Motor neuron (in vitro differentiated cells): ENCODE data around the gene TET2. TPM values are rescaled to one million over a fixed set of nuclear protein-coding genes. Genes with fewer than 3 reads are reported as not detected.
A peak's percentile ranks its signal among the peaks of the same experiment; 100 is the strongest.

Source experiments
- ATAC-seq, 8 experiments: fragments of 200-7000 bp; cut with Tn5 transposase; replicated peaks in 6 of 8; 2 replicates each; pipeline ENCODE4 v1.8.0; 2021; ENCODE audit warnings: mild to moderate bottlenecking in 8 of 8, moderate library complexity in 8 of 8
- H3K27ac ChIP-seq, 2 donors: fragments of 250-450 bp; sonication (Bioruptor Pico); 2 replicates each; pipeline ENCODE4 v1.9.0; 2021; ENCODE audit warnings: antibody characterized with exemption in 2 of 2, mild to moderate bottlenecking in 2 of 2, moderate library complexity in 1 of 2
- H3K4me1 ChIP-seq, 2 donors: fragments of 250-450 bp; sonication (Bioruptor Pico); replicated peaks in 1 of 2; 2 replicates each; pipeline ENCODE4 v1.6.1; 2021; ENCODE audit warnings: antibody characterized with exemption in 2 of 2, mild to moderate bottlenecking in 2 of 2, moderate library complexity in 1 of 2
- H3K4me3 ChIP-seq, 5 donors: fragments of 250-450 bp; sonication (Bioruptor Pico); 2 replicates each; pipeline ENCODE4 v1.9.0; 2021; ENCODE audit warnings: antibody characterized with exemption in 5 of 5, mild to moderate bottlenecking in 5 of 5, moderate library complexity in 4 of 5
- WGBS, 10 experiments: fragments of 450-650 bp; shearing (Covaris generic); methylation state at CpG; one replicate each; pipeline ENCODE4 v1.0.0; 2022; 5-methylcytosine and 5-hydroxymethylcytosine counted together
- in situ Hi-C, 9 experiments: fragments of 400-800 bp; cut with MboI; loops; one replicate each; pipeline ENCODE4 v1.15.0; 2021; ENCODE audit warnings: low sequenced_read_pairs in 9 of 9, low pct_unique_long_range_greater_than_20kb in 2 of 9; ENCODE audit not compliant: unreplicated experiment in 9 of 9
- total RNA-seq, 8 experiments: library from RNA; unstranded; fragments of 300-600 nt; gene quantifications; 2 replicates each; pipeline versions ENCODE4 v1.2.3 to v1.2.4, GENCODE V29; 2022

TET2 gene
- total RNA-seq, 8 experiments from 2014 or later, result 6.5 to 57.0 (median 35.6) TPM

- H3K27ac ChIP-seq, result no peak overlapping the region
- H3K4me1 ChIP-seq, result no peaks in the 10 kb centered on the region
- in situ Hi-C loops, result no loop called here
Measured at GRCh38 chr4:105194328-105195231, 47.9 kb downstream of the TET2 start.

GRCh38 chr4:105196523-105197145, 50.0 kb downstream of the TET2 start:
- no peak for ATAC-seq
- in situ Hi-C loops, result no loop called here
- Histone ChIP-seq H3K27ac (no peak overlapping the region), H3K4me3 (no peak overlapping the region), H3K4me1 (no peaks in the 10 kb centered on the region)
- 60 to 100% (median 93%) methylated on average over 1 to 5 of the region's 5 CpGs for WGBS, 10 experiments

More at GRCh38 chr4:105194328-105195231, 47.9 kb downstream of the TET2 start:
- ATAC-seq, result peak in 2 of 8 experiments; percentile 23 to 26
- H3K4me3 ChIP-seq, result no peak overlapping the region

GRCh38 chr4:105197777-105198176, 51.1 kb downstream of the TET2 start:
- H3K4me1 ChIP-seq, result no peaks in the 10 kb centered on the region
- H3K4me3 ChIP-seq, result no peak overlapping the region
- WGBS, 10 experiments, result 0 to 100% (median 86%) methylated on average over 1 to 3 of the region's 3 CpGs; no CpG with 5 or more reads in 3 of the 10 experiments
- ATAC-seq, result no peak
- in situ Hi-C loops, result no loop called here
- no peak overlapping the region for H3K27ac ChIP-seq

DNA sequence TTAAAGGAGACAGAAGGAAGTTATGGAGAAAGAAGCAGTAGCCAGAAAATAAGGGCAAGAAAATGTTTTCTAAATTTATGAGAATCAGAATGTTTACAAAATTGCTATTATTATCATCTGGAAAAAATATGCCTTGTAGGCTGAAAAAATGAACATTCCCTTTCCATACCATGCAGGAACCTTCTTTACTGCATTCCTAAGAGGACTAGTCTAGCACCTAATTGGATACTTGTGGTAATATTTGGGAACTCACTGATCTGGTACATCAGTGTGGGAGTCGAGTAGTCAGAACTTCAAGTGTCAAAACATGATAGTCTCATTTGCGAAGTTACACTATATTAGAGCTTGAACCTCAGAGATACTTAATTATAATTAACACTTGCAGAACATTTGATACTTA, 51.9 kb downstream of the TET2 start:
- ATAC-seq, result no peak
- H3K4me1 ChIP-seq, result no peaks in the 10 kb centered on the region

DNA sequence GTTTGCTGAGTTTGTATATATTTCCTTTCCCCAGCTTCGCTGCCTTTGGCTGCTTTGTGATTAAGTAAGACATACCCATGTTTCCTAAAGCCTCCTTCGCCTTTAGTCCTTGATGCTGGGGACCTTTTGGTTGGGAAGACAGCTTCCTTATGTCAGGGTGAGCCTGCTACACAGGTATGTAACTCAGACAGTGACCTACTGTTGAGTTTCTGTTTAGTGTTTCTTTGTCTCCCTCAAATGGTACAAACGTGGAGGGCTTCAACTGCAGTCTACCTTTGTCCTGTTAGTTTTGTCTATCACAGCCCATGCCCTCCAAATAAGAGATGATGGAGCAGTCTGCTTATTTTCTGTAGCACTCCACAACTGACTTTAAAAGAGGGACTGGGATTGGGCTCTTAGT, 59.5 kb downstream of the TET2 start:
- Histone ChIP-seq H3K4me3 (no peak overlapping the region), H3K4me1 (peaks cover 2 to 6% of the 10 kb centered on the region in 2 donors), H3K27ac (no peak overlapping the region)
- no peak for ATAC-seq
- in situ Hi-C loops, result no loop called here
- WGBS, 10 experiments, result 14 to 100% (median 67%) methylated on average over 1 to 3 of the region's 3 CpGs; no CpG with 5 or more reads in 1 of the 10 experiments

More for the DNA sequence above, 51.9 kb downstream of the TET2 start:
- in situ Hi-C loops, result no loop called here
- Histone ChIP-seq H3K4me3 (no peak overlapping the region), H3K27ac (no peak overlapping the region)
- 20 to 100% (median 85%) methylated on average over 1 to 2 of the region's 2 CpGs; no CpG with 5 or more reads in 2 of the 10 experiments for WGBS, 10 experiments

DNA sequence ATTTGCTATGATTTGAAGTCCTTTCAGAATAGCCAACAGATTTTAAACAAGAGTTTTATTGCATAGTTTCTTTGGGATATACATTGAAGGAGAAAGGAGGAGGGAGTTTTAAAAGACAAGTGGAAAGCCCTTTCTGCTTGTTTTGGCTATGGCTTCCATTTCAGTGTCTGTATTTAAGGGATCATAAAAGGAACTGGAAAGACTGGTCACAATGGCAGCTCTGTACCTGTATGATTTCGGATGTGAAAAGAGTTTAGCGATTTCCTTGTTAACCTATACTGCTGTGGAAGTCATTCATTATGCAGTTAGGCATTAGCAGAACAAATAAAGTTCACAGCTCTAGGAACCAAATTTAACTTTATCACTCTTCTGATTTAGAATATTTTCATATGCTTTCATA, 60.7 kb downstream of the TET2 start:
- in situ Hi-C loops, result no loop called here
- no peak overlapping the region for H3K4me3 ChIP-seq
- no peak overlapping the region for H3K27ac ChIP-seq
- no peak for ATAC-seq
- peaks cover 2 to 6% of the 10 kb centered on the region in 2 donors for H3K4me1 ChIP-seq
- 88 to 100% (median 100%) methylated on average over 1 to 2 of the region's 2 CpGs; no CpG with 5 or more reads in 2 of the 10 experiments for WGBS, 10 experiments

GRCh38 chr4:105208561-105208960, 61.9 kb downstream of the TET2 start:
- whole genome bisulfite sequencing, 10 experiments, result 33 to 100% (median 52%) methylated on average over 2 to 5 of the region's 5 CpGs
- H3K27ac ChIP-seq, result no peak overlapping the region
- in situ Hi-C loops, result no loop called here
- no peak overlapping the region for H3K4me3 ChIP-seq
- peak in 1 of 8 experiments; percentile 34 for ATAC-seq
- peaks cover 2 to 6% of the 10 kb centered on the region in 2 donors for H3K4me1 ChIP-seq

GRCh38 chr4:105210916-105211315, 64.2 kb downstream of the TET2 start:
- in situ Hi-C loops, result no loop called here
- Histone ChIP-seq H3K4me1 (peaks cover 2 to 3% of the 10 kb centered on the region in 2 donors), H3K4me3 (no peak overlapping the region), H3K27ac (no peak overlapping the region)
- 60 to 100% (median 100%) methylated on average over 1 of the region's 1 CpG; no CpG with 5 or more reads in 2 of the 10 experiments for WGBS, 10 experiments
- ATAC-seq, result no peak

- Histone ChIP-seq H3K27ac (no peak overlapping the region), H3K4me3 (no peak overlapping the region), H3K4me1 (no peaks in the 10 kb centered on the region)
- ATAC-seq, result peak in 2 of 8 experiments; percentile 34 to 46
- WGBS, 10 experiments, result 50 to 94% (median 65%) methylated on average over 2 to 4 of the region's 4 CpGs; no CpG with 5 or more reads in 1 of the 10 experiments
- in situ Hi-C loops, result no loop called here
Measured at GRCh38 chr4:105215609-105216313, 69.1 kb downstream of the TET2 start.

GRCh38 chr4:105225500-105225899, 78.8 kb downstream of the TET2 start:
- 80 to 100% (median 100%) methylated on average over 1 of the region's 1 CpG; no CpG with 5 or more reads in 5 of the 10 experiments for WGBS, 10 experiments
- no peak overlapping the region for H3K4me3 ChIP-seq
- no peak overlapping the region for H3K27ac ChIP-seq

DNA sequence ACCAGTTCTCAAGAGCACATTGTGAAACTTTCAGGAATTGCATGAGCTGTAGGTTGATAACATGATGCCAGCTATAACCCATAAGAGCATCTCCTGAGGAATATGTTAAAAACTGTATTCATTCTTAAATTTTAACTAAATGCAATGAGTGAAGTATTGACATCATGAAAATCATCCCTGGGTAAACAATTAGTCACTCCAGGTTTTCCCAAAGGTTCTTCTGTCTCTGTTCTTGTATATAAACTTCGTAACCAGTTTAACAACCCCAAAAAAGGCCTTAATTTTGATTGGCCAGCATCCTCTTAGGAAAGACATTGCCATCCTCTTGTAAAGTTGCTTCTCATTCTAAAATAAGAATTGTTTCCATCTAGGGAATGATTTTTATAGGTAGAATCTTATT, 80.4 kb downstream of the TET2 start:
- in situ Hi-C loops, result no loop called here
- 80 to 100% (median 100%) methylated on average over 1 of the region's 1 CpG; no CpG with 5 or more reads in 3 of the 10 experiments for WGBS, 10 experiments
- no peak for ATAC-seq

More at GRCh38 chr4:105225500-105225899, 78.8 kb downstream of the TET2 start:
- ATAC-seq, result peak in 1 of 8 experiments; percentile 47
- H3K4me1 ChIP-seq, result peaks cover 0 to 16% of the 10 kb centered on the region in 2 donors
- in situ Hi-C loops, result no loop called here

DNA sequence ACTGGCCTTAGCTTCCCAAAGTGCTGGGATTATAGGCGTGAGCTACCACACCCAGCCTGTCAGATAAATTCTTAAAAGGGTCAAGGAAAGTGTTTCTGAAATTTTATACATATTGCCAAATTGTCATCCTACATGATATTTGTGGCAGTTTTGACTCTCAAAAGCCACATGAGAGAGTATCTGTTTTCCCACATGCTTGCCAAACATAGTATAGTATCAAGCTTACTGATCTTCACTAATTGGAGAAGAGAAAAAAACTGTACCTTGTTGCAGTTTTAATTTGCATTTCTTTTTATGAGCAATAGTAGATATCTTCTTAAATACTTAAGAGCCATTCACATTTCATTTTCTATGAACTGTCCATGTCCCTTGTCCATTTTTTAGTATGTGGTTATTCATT, 83.6 kb downstream of the TET2 start:
- ATAC-seq, result no peak
- in situ Hi-C loops, result no loop called here
- Histone ChIP-seq H3K4me3 (no peak overlapping the region), H3K27ac (no peak overlapping the region), H3K4me1 (no peaks in the 10 kb centered on the region)
- WGBS, 10 experiments, result 83 to 100% (median 100%) methylated on average over 1 of the region's 1 CpG; no CpG with 5 or more reads in 3 of the 10 experiments

More for the DNA sequence above, 80.4 kb downstream of the TET2 start:
- H3K27ac ChIP-seq, result no peak overlapping the region
- H3K4me1 ChIP-seq, result peaks cover 0 to 16% of the 10 kb centered on the region in 2 donors
- H3K4me3 ChIP-seq, result no peak overlapping the region

GRCh38 chr4:105232374-105232773, 85.7 kb downstream of the TET2 start:
- no peak overlapping the region for H3K4me3 ChIP-seq
- in situ Hi-C loops, result no loop called here
- ATAC-seq, result no peak
- WGBS, 10 experiments, result 80 to 100% (median 100%) methylated on average over 1 to 4 of the region's 4 CpGs
- no peaks in the 10 kb centered on the region for H3K4me1 ChIP-seq
- no peak overlapping the region for H3K27ac ChIP-seq
